Left kidney (tissue), 2 donors: ENCODE measurements around the gene OAT. TPM values are rescaled to one million over a fixed set of nuclear protein-coding genes. Genes with fewer than 3 reads are reported as not detected.

ENCODE experiments used
- DNase-seq: peaks from one replicate; pipeline ENCODE4 v3.0.0-alpha.2; 2013
- polyA plus RNA-seq: library from polyadenylated mRNA; unstranded; fragments of 120-200 nt; gene quantifications from one replicate; pipeline ENCODE4 v1.2.1, GENCODE V29; 2013; ENCODE audit not compliant: insufficient read length

OAT gene
- polyA plus RNA-seq, 1 donor, result 91.5 TPM

GRCh38 chr10:124409696-124410095 lies 9.0 kb downstream of the OAT start:
- no peak for DNase-seq

GRCh38 chr10:124408357-124408756 lies 10.4 kb downstream of the OAT start:
- DNase-seq, result no peak

- DNase-seq, result no peak
Observed at GRCh38 chr10:124407456-124407855, 11.3 kb downstream of the OAT start.

- peak; percentile 91 for DNase-seq
Observed at GRCh38 chr10:124403548-124403947, 15.2 kb downstream of the OAT start.

- no peak for DNase-seq
Observed at GRCh38 chr10:124402273-124402672, 16.4 kb downstream of the OAT start.

- DNase-seq, result no peak
Observed at GRCh38 chr10:124401633-124402032, 17.1 kb downstream of the OAT start.

GRCh38 chr10:124394583-124394982 lies 24.1 kb downstream of the OAT start:
- DNase-seq, result no peak

GRCh38 chr10:124392626-124393342 lies 25.9 kb downstream of the OAT start:
- DNase-seq, result no peak

GRCh38 chr10:124390471-124391187 lies 28.1 kb downstream of the OAT start:
- DNase-seq, result no peak

GRCh38 chr10:124389613-124390361 lies 28.9 kb downstream of the OAT start:
- DNase-seq, result no peak

- peak; percentile 87 for DNase-seq
Observed at GRCh38 chr10:124388823-124389612, 29.7 kb downstream of the OAT start.

- no peak for DNase-seq
Observed at GRCh38 chr10:124388476-124388822, 30.3 kb downstream of the OAT start.

GRCh38 chr10:124387078-124387874 lies 31.4 kb downstream of the OAT start:
- no peak for DNase-seq

- DNase-seq, result no peak
Observed at GRCh38 chr10:124386186-124387077, 32.3 kb downstream of the OAT start.

GRCh38 chr10:124385627-124386185 lies 33.0 kb downstream of the OAT start:
- no peak for DNase-seq

GRCh38 chr10:124384591-124385190 lies 34.0 kb downstream of the OAT start:
- no peak for DNase-seq

- no peak for DNase-seq
Observed at GRCh38 chr10:124384172-124384571, 34.6 kb downstream of the OAT start.

- DNase-seq, result no peak
Observed at GRCh38 chr10:124383496-124383895, 35.2 kb downstream of the OAT start.

- no peak for DNase-seq
Observed at GRCh38 chr10:124381011-124381611, 37.6 kb downstream of the OAT start.
